ENCODE results near the gene PADI2.

GRCh38 chr1:17120962-17121837, 1.9 kb upstream of the PADI2 start:
- TF ChIP-seq, protein P1, sequence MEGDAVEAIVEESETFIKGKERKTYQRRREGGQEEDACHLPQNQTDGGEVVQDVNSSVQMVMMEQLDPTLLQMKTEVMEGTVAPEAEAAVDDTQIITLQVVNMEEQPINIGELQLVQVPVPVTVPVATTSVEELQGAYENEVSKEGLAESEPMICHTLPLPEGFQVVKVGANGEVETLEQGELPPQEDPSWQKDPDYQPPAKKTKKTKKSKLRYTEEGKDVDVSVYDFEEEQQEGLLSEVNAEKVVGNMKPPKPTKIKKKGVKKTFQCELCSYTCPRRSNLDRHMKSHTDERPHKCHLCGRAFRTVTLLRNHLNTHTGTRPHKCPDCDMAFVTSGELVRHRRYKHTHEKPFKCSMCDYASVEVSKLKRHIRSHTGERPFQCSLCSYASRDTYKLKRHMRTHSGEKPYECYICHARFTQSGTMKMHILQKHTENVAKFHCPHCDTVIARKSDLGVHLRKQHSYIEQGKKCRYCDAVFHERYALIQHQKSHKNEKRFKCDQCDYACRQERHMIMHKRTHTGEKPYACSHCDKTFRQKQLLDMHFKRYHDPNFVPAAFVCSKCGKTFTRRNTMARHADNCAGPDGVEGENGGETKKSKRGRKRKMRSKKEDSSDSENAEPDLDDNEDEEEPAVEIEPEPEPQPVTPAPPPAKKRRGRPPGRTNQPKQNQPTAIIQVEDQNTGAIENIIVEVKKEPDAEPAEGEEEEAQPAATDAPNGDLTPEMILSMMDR (conservative IDR thresholded peaks at IDR 0.05; ENCODE audit: low read length) = no peak
- no peak for TF ChIP-seq EZH2phosphoT487 (IDR thresholded peaks at IDR 0.05; ENCODE audit: borderline replicate concordance, low read depth, low read length)

Data from OCI-LY7 (cell line).